Gastrocnemius medialis (tissue), 4 donors: ENCODE results near the gene TANC2. TPM values are rescaled to one million over a fixed set of nuclear protein-coding genes. Genes with fewer than 3 reads are reported as not detected.
A peak's percentile ranks its signal among the peaks of the same experiment; 100 is the strongest.

Experiments used
- ATAC-seq, 2 donors: fragments of 150-250 bp; one replicate each; pipeline ENCODE4 v1.9.1; 2016
- DNase-seq, 2 donors: peaks; one replicate each; pipeline ENCODE4 v3.0.0-alpha.2; 2019
- H3K27ac ChIP-seq, 4 donors: fragments of 200-600 bp; sonication (generic); 1 replicate in 1 of 4; 2 replicates in 3 of 4; pipeline ENCODE4 v1.5.1; 2016 to 2018; ENCODE audit warnings: mild to moderate bottlenecking in 2 of 4, moderate library complexity in 1 of 4
- H3K27me3 ChIP-seq, 3 donors: fragments of 200-600 bp; sonication (generic) in 2 of 3; 1 replicate in 1 of 3; 2 replicates in 2 of 3; pipeline versions ENCODE4 v1.5.1 to v1.6.0; 2016 to 2019; ENCODE audit warnings: mild to moderate bottlenecking in 1 of 3, moderate library complexity in 1 of 3
- H3K36me3 ChIP-seq, 2 donors: fragments of 200-600 bp; sonication (generic) in 1 of 2; one replicate each; pipeline ENCODE4 v1.5.1; 2017 to 2018
- H3K4me1 ChIP-seq, 2 donors: fragments of 200-600 bp; sonication (generic) in 1 of 2; one replicate each; pipeline ENCODE4 v1.5.1; 2016 to 2017; ENCODE audit warnings: mild to moderate bottlenecking in 2 of 2
- H3K4me3 ChIP-seq, 4 donors: fragments of 200-600 bp; sonication (generic) in 3 of 4; 1 replicate in 1 of 4; 2 replicates in 3 of 4; pipeline ENCODE4 v1.5.1; 2016 to 2019; ENCODE audit warnings: mild to moderate bottlenecking in 2 of 4
- H3K9me3 ChIP-seq, 3 donors: fragments of 200-600 bp; sonication (generic) in 2 of 3; 1 replicate in 1 of 3; 2 replicates in 2 of 3; pipeline ENCODE4 v1.5.1; 2016 to 2019
- POLR2A ChIP-seq, 2 donors: fragments of 450-650 bp; IDR thresholded peaks; one replicate each; pipeline ENCODE4 v1.6.1; 2017; ENCODE audit warnings: antibody characterized with exemption in 2 of 2, mild to moderate bottlenecking in 2 of 2, moderate library complexity in 2 of 2
- in situ Hi-C, 4 donors: fragments of 200-750 bp; cut with MboI; loops; one replicate each; pipeline versions ENCODE4 v1.15.0 to v1.8.0; 2017; ENCODE audit warnings: low sequenced_read_pairs in 4 of 4
- intact Hi-C: fragments of 100-400 bp; cut with DNase I; formaldehyde crosslinking; loops from one replicate; pipeline ENCODE4 v1.15.1; 2023; ENCODE audit warnings: low total_unique reads
- total RNA-seq, 4 donors: library from RNA; depleted of rRNA; stranded (reverse); fragments of >200 nt; gene quantifications; one replicate each; pipeline versions ENCODE4 v1.1.0 to v1.2.3, GENCODE V29; 2016
- TF ChIP-seq, protein P1 (sequence below), 5 experiments: fragments of 450-650 bp in 3 of 5; fragments of 200-600 bp in 2 of 5; sonication (generic) in 2 of 5; IDR thresholded peaks in 4 of 5; conservative IDR thresholded peaks in 1 of 5; 1 replicate in 4 of 5; 2 replicates in 1 of 5; pipeline ENCODE4 v1.5.1; 2016 to 2019; ENCODE audit warnings: antibody characterized with exemption in 5 of 5, mild to moderate bottlenecking in 3 of 5, moderate library complexity in 3 of 5

Gene TANC2
- total RNA-seq = 1 to 10 TPM; 1.9 to 7.1 (median 4.9) TPM

DNA sequence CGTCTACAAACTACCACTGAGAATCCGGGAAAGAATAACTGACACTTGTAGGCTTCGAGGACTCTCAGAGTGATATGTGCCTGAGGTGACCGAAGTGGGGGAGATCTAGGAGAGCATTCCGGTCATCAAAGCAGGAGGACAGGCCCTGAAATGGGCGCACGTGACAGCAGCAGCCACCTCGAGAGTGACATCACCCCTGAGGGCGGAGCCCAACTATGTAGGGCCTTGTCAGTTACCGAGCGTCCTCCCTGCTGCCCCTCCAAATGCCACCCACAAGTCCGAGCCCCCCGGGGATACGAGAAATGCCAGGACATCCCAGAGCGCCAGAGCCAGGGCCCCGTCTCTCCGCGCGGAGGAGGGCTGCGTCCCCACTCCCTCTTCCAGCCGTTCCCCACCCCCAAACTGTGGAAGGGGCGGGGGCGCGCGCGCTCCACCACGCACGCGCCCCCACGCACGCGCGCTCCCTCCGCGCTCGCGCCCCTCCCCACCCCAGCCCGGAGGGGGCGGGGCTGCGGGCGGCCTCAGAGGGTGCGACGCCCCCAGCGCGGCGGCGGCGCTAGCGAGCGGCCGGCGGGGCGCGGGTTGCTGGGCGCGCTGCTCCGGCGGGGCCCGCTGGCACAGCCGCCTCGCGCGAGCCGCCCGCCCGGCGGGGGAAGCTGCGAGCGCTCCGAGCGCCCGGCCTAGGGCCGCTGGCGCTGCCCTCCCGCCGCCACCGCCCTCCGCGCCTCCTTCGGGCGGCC is at the start of gene TANC2:
Gene TANC2 (plus strand): TSS at position 550 of the 740 bp plus-strand sequence. CDS start 43,325 bp downstream, outside the sequence.
- Histone ChIP-seq H3K27ac (peak within 1 kb of the TSS; percentile 68 to 80 (median 74)), H3K9me3 (no peaks in the 10 kb centered on the region), H3K27me3 (no peaks in the 10 kb centered on the region), H3K4me1 (peaks cover 7 to 12% of the 10 kb centered on the region in 2 donors), H3K4me3 (peak within 1 kb of the TSS; percentile 73 to 84 (median 75)), H3K36me3 (no peaks in the 10 kb centered on the region)
- in situ Hi-C loops = loop anchor here in 3 of 4 donors (5.0 to 25.0 kb wide), 3 partner anchors 104 to 264 kb away; no protein-coding TSS in a partner anchor
- TF ChIP-seq POLR2A (IDR thresholded peaks at IDR 0.05) = peak; percentile 36 to 42
- TF ChIP-seq, protein P1, sequence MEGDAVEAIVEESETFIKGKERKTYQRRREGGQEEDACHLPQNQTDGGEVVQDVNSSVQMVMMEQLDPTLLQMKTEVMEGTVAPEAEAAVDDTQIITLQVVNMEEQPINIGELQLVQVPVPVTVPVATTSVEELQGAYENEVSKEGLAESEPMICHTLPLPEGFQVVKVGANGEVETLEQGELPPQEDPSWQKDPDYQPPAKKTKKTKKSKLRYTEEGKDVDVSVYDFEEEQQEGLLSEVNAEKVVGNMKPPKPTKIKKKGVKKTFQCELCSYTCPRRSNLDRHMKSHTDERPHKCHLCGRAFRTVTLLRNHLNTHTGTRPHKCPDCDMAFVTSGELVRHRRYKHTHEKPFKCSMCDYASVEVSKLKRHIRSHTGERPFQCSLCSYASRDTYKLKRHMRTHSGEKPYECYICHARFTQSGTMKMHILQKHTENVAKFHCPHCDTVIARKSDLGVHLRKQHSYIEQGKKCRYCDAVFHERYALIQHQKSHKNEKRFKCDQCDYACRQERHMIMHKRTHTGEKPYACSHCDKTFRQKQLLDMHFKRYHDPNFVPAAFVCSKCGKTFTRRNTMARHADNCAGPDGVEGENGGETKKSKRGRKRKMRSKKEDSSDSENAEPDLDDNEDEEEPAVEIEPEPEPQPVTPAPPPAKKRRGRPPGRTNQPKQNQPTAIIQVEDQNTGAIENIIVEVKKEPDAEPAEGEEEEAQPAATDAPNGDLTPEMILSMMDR (IDR thresholded peaks at IDR 0.05 in 4 of 5, conservative IDR thresholded peaks at IDR 0.05 in 1 of 5) = no peak
- peak; percentile 37 to 67 for DNase-seq
- intact Hi-C loops = no loop called here
- ATAC-seq = peak; percentile 78 to 83

DNA sequence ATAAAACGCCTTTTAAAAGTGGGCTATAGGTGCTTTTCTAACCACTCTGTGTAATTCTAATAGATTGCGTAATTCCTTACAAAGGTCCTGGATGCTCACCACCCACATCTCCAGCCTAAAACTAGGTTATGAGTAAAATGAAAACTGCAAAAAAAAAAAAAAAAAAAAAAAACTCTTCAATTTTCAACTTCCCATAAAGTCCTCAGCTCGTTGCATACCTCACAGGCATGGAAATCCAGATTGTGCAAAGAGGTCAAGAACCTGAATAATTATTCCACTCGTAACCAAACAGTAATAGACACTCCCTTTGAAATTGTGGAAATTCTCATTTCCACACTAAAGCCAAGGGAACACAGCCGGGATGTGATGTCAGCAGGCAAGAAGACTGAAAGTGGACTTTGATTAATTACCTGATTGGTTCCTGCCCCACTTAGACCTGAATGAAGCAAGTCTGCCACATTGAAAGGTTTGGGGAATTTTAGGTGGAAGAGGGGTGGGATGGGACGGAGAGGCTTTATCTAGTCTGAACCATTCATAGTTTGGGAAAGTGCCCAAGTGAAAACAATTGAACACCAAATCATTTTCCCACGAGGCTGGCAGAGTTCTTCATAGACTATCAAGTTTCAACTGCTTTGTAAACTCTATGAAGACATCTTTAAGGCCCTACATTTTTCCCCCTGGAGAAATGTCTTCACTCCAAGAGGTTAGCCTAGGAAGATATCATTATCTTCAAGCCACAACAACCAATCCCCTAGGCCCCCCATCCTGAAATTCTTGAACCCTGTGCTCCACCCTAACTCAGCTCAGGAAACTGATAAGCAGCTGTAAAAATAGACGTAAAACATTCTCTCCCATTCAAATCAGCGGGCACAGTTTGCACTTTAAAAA is 49.1 kb upstream of the TANC2 start:
- DNase-seq = no peak
- H3K4me1 ChIP-seq = no peaks in the 10 kb centered on the region

DNA sequence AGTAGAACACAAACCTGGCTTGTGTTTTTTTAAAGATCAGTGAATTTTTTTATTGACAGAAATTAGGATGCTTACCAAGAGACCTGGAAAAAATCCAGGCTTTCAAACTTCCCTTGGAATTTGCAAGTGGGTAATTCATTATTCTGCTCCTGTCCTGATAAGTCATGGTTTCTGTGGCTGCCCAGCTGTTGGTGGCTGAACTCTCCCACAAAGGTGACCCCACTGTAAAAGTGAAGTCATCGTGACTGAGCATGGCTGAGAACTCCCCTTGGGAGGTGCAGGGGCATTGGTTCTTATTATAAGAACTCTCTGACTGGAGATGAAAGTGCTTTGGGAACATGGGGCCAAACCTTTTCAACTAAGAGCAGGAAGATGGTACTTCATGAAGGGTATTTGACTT is 46.6 kb upstream of the TANC2 start:
- DNase-seq = no peak
- Histone ChIP-seq H3K27ac (no peak overlapping the region), H3K4me3 (no peak overlapping the region), H3K27me3 (no peaks in the 10 kb centered on the region), H3K9me3 (no peaks in the 10 kb centered on the region), H3K4me1 (no peaks in the 10 kb centered on the region), H3K36me3 (no peaks in the 10 kb centered on the region)
- in situ Hi-C loops (no loop called here), intact Hi-C loops (no loop called here)
- TF ChIP-seq POLR2A (IDR thresholded peaks at IDR 0.05) = no peak
- TF ChIP-seq, protein P1 (IDR thresholded peaks at IDR 0.05 in 4 of 5, conservative IDR thresholded peaks at IDR 0.05 in 1 of 5) = no peak
- no peak for ATAC-seq

More for the DNA sequence above, 49.1 kb upstream of the TANC2 start:
- Histone ChIP-seq H3K27ac (no peak overlapping the region), H3K9me3 (no peaks in the 10 kb centered on the region), H3K4me3 (no peak overlapping the region), H3K36me3 (no peaks in the 10 kb centered on the region), H3K27me3 (no peaks in the 10 kb centered on the region)
- in situ Hi-C loops = no loop called here
- TF ChIP-seq, protein P1 (IDR thresholded peaks at IDR 0.05 in 4 of 5, conservative IDR thresholded peaks at IDR 0.05 in 1 of 5) = no peak
- no peak for TF ChIP-seq POLR2A (IDR thresholded peaks at IDR 0.05)
- intact Hi-C loops = no loop called here
- peak in 1 of 2 donors; percentile 24 for ATAC-seq

DNA sequence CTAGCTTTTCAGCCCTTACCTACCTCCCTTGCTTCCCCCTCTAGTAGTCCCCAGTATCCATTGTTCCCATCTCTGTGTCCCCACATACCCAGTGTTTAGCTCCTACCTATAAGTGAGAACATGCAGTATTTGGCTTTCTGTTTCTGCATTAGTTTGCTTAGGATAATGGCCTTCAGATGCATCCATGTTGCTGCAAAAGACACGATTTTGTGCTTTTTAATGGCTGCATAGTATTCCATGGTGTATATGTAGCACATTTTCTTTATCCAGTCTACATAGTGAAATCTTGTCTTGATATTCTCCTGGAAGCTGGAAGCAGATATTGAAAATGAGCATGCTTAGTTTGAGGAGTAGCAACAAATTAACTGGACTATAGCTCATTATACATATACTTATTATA is 45.7 kb upstream of the TANC2 start:
- Histone ChIP-seq H3K4me1 (no peaks in the 10 kb centered on the region), H3K9me3 (no peaks in the 10 kb centered on the region), H3K4me3 (no peak overlapping the region), H3K27me3 (no peaks in the 10 kb centered on the region), H3K36me3 (no peaks in the 10 kb centered on the region), H3K27ac (no peak overlapping the region)
- in situ Hi-C loops = no loop called here
- intact Hi-C loops = no loop called here
- no peak for ATAC-seq
- DNase-seq = no peak
- TF ChIP-seq POLR2A (IDR thresholded peaks at IDR 0.05) = no peak
- TF ChIP-seq, protein P1 (IDR thresholded peaks at IDR 0.05 in 4 of 5, conservative IDR thresholded peaks at IDR 0.05 in 1 of 5) = no peak
